HEK293 (cell line): ENCODE data around the gene OR2F2.

Source experiments
- BCL11A ChIP-seq: fragments of 450-650 bp; formaldehyde crosslinking; IDR thresholded peaks from 2 replicates; pipeline ENCODE4 v1.5.1; 2016; ENCODE audit warnings: low read depth, missing biosample characterization, missing genetic modification characterization
- HOXC10 ChIP-seq: sonication (generic); formaldehyde crosslinking; IDR thresholded peaks from 2 replicates; pipeline ENCODE4 v1.8.1; 2023; ENCODE audit warnings: mild to moderate bottlenecking, missing genetic modification reagents
- ZNF138 ChIP-seq: fragments of 450-650 bp; formaldehyde crosslinking; IDR thresholded peaks from 2 replicates; pipeline ENCODE4 v1.5.1; 2016; ENCODE audit warnings: missing biosample characterization, missing genetic modification characterization, borderline replicate concordance
- ZNF274 ChIP-seq, 2 experiments: fragments of 200-500 bp in 1 of 2; fragments of 450-650 bp in 1 of 2; sonication (Bioruptor generic) in 1 of 2; formaldehyde crosslinking in 1 of 2; IDR thresholded peaks; 2 replicates each; pipeline versions ENCODE4 v1.5.1 to v1.6.1; 2014 to 2016; ENCODE audit warnings: borderline replicate concordance in 1 of 2, inconsistent platforms in 1 of 2, low read length in 1 of 2, missing biosample characterization in 1 of 2, missing genetic modification characterization in 1 of 2
- ZNF544 ChIP-seq: fragments of 450-650 bp; formaldehyde crosslinking; IDR thresholded peaks from 2 replicates; pipeline ENCODE4 v1.5.0; 2017; ENCODE audit warnings: missing biosample characterization, missing genetic modification characterization
- ZNF664 ChIP-seq: fragments of 450-650 bp; formaldehyde crosslinking; IDR thresholded peaks from 2 replicates; pipeline ENCODE4 v1.5.1; 2016; ENCODE audit warnings: missing biosample characterization, missing genetic modification characterization
- ZNF785 ChIP-seq: fragments of 450-650 bp; formaldehyde crosslinking; IDR thresholded peaks from 2 replicates; pipeline ENCODE4 v1.5.1; 2016; ENCODE audit warnings: missing biosample characterization, missing genetic modification characterization
- TF ChIP-seq, protein P1 (sequence below): fragments of 450-650 bp; formaldehyde crosslinking; IDR thresholded peaks from 2 replicates; pipeline ENCODE4 v1.5.1; 2016; ENCODE audit warnings: missing biosample characterization, missing genetic modification characterization
- TF ChIP-seq, protein P2 (sequence below): fragments of 450-650 bp; formaldehyde crosslinking; IDR thresholded peaks from 2 replicates; pipeline ENCODE4 v1.5.1; 2016; ENCODE audit warnings: missing biosample characterization, missing genetic modification characterization, borderline replicate concordance

DNA sequence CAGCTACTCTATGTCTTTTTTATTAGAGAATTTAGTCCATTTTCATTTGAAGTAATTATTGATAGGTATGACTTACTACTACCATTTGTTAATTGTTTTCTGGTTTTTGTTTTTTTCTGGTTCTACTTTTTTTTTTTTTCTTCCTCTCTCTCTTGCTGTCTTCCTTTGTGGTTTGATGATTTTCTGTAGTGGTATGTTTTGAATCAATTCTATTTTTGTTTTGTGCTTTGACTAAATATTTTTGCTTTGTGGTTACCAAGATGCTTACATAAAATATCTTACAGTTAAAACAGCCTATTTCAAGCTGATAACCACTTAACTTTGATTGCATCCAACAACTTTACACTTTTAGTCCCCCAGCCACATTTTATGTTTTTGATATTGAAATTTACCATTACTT, 3.3 kb upstream of the OR2F2 start:
- TF ChIP-seq BCL11A (tag by site-specific recombination) (no peak), ZNF138 (tag by site-specific recombination) (no peak), ZNF544 (tag by site-specific recombination) (no peak), ZNF664 (tag by site-specific recombination) (no peak), ZNF785 (tag by site-specific recombination) (no peak), HOXC10 (CRISPR knock-in tag) (no peak), ZNF274 (IDR thresholded peaks at IDR 0.05; ENCODE audit: low read length) (no peak), ZNF274 (tag by site-specific recombination; IDR thresholded peaks at IDR 0.05; ENCODE audit: borderline replicate concordance) (no peak)
- TF ChIP-seq, protein P1, sequence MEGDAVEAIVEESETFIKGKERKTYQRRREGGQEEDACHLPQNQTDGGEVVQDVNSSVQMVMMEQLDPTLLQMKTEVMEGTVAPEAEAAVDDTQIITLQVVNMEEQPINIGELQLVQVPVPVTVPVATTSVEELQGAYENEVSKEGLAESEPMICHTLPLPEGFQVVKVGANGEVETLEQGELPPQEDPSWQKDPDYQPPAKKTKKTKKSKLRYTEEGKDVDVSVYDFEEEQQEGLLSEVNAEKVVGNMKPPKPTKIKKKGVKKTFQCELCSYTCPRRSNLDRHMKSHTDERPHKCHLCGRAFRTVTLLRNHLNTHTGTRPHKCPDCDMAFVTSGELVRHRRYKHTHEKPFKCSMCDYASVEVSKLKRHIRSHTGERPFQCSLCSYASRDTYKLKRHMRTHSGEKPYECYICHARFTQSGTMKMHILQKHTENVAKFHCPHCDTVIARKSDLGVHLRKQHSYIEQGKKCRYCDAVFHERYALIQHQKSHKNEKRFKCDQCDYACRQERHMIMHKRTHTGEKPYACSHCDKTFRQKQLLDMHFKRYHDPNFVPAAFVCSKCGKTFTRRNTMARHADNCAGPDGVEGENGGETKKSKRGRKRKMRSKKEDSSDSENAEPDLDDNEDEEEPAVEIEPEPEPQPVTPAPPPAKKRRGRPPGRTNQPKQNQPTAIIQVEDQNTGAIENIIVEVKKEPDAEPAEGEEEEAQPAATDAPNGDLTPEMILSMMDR (tag by site-specific recombination), result no peak
- TF ChIP-seq, protein P2, sequence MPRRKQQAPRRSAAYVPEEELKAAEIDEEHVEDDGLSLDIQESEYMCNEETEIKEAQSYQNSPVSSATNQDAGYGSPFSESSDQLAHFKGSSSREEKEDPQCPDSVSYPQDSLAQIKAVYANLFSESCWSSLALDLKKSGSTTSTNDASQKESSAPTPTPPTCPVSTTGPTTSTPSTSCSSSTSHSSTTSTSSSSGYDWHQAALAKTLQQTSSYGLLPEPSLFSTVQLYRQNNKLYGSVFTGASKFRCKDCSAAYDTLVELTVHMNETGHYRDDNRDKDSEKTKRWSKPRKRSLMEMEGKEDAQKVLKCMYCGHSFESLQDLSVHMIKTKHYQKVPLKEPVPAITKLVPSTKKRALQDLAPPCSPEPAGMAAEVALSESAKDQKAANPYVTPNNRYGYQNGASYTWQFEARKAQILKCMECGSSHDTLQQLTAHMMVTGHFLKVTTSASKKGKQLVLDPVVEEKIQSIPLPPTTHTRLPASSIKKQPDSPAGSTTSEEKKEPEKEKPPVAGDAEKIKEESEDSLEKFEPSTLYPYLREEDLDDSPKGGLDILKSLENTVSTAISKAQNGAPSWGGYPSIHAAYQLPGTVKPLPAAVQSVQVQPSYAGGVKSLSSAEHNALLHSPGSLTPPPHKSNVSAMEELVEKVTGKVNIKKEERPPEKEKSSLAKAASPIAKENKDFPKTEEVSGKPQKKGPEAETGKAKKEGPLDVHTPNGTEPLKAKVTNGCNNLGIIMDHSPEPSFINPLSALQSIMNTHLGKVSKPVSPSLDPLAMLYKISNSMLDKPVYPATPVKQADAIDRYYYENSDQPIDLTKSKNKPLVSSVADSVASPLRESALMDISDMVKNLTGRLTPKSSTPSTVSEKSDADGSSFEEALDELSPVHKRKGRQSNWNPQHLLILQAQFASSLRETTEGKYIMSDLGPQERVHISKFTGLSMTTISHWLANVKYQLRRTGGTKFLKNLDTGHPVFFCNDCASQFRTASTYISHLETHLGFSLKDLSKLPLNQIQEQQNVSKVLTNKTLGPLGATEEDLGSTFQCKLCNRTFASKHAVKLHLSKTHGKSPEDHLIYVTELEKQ, result no peak
